ENCODE results near the gene HSPA1A.

GRCh38 chr6:31814677-31815024 lies 692 bp upstream of the HSPA1A start:
- TF ChIP-seq CTCF (IDR thresholded peaks at IDR 0.05; ENCODE audit: low read depth, low read length) (no peak), MAX (IDR thresholded peaks at IDR 0.05; ENCODE audit: low read depth, low read length) (no peak), POLR2A (IDR thresholded peaks at IDR 0.05; ENCODE audit: extremely low read depth, insufficient read length) (no peak), MYC (IDR thresholded peaks at IDR 0.05; ENCODE audit: low read depth, low read length) (no peak)
